Sigmoid colon (tissue), 7 donors: ENCODE results near the gene ADARB1. TPM values are rescaled to one million over a fixed set of nuclear protein-coding genes. Genes with fewer than 3 reads are reported as not detected.

ENCODE experiments used
- DNase-seq: peaks from one replicate; pipeline ENCODE4 v3.0.0-alpha.2; 2019
- H3K27ac ChIP-seq, 4 donors: fragments of 200-600 bp; sonication (generic); one replicate each; pipeline ENCODE4 v1.5.1; 2016 to 2019; ENCODE audit warnings: mild to moderate bottlenecking in 1 of 4
- H3K27me3 ChIP-seq, 3 donors: fragments of 200-600 bp; sonication (generic); one replicate each; pipeline ENCODE4 v1.5.1; 2019; ENCODE audit warnings: mild to moderate bottlenecking in 1 of 3
- H3K36me3 ChIP-seq, 4 donors: fragments of 200-600 bp; sonication (generic); one replicate each; pipeline ENCODE4 v1.5.1; 2016 to 2019
- H3K4me1 ChIP-seq, 4 donors: fragments of 200-600 bp; sonication (generic); one replicate each; pipeline ENCODE4 v1.5.1; 2017 to 2019
- H3K4me3 ChIP-seq, 4 donors: fragments of 200-600 bp; sonication (generic); one replicate each; pipeline ENCODE4 v1.5.1; 2017 to 2019; ENCODE audit warnings: mild to moderate bottlenecking in 2 of 4, moderate library complexity in 1 of 4
- H3K9me3 ChIP-seq, 4 donors: fragments of 200-600 bp in 3 of 4; sonication (generic) in 3 of 4; one replicate each; pipeline versions ENCODE4 v1.5.1 to v1.6.1; 2013 to 2019
- EP300 ChIP-seq, 4 donors: sonication (generic); formaldehyde crosslinking; IDR thresholded peaks; one replicate each; pipeline ENCODE4 v1.6.1; 2017; ENCODE audit warnings: antibody characterized with exemption in 4 of 4
- POLR2A ChIP-seq, 2 donors: fragments of 450-650 bp; IDR thresholded peaks; one replicate each; pipeline ENCODE4 v1.6.1; 2016; ENCODE audit warnings: antibody characterized with exemption in 2 of 2, mild to moderate bottlenecking in 2 of 2, moderate library complexity in 2 of 2
- POLR2AphosphoS5 ChIP-seq, 4 donors: sonication (generic); formaldehyde crosslinking; IDR thresholded peaks; one replicate each; pipeline ENCODE4 v1.6.1; 2017; ENCODE audit warnings: antibody characterized with exemption in 4 of 4
- WGBS, 2 donors: extraction: QIAGEN DNeasy Blood & Tissue Kit; methylation state at CpG; one replicate each; pipeline ENCODE4 v1.1.7; 2013; 5-methylcytosine and 5-hydroxymethylcytosine counted together
- intact Hi-C: fragments of 100-400 bp; cut with DNase I; formaldehyde crosslinking; loops from one replicate; pipeline ENCODE4 v1.15.1; 2023
- polyA plus RNA-seq, 3 donors: library from polyadenylated mRNA; stranded (reverse); fragments of 200-250 nt; gene quantifications; one replicate each; pipeline ENCODE4 v1.2.3, GENCODE V29; 2013
- total RNA-seq, 4 donors: library from RNA; depleted of rRNA; stranded (reverse); fragments of >200 nt; gene quantifications; one replicate each; pipeline ENCODE4 v1.1.0, GENCODE V29; 2016
- TF ChIP-seq, protein P1 (sequence below), 4 experiments: fragments of 450-650 bp in 3 of 4; fragments of 200-600 bp in 1 of 4; IDR thresholded peaks; one replicate each; pipeline ENCODE4 v1.5.1; 2016 to 2019; ENCODE audit warnings: antibody characterized with exemption in 4 of 4, mild to moderate bottlenecking in 3 of 4, moderate library complexity in 2 of 4
- donor health status: healthy with polysubstance abuse.
- donor health status: Bipolar disorder and iron deficiency.
- donor health status: healthy.

The ADARB1 gene
- total and polyA plus RNA-seq, 7 donors, result 0.92 to 102 (median 41.3) TPM

DNA sequence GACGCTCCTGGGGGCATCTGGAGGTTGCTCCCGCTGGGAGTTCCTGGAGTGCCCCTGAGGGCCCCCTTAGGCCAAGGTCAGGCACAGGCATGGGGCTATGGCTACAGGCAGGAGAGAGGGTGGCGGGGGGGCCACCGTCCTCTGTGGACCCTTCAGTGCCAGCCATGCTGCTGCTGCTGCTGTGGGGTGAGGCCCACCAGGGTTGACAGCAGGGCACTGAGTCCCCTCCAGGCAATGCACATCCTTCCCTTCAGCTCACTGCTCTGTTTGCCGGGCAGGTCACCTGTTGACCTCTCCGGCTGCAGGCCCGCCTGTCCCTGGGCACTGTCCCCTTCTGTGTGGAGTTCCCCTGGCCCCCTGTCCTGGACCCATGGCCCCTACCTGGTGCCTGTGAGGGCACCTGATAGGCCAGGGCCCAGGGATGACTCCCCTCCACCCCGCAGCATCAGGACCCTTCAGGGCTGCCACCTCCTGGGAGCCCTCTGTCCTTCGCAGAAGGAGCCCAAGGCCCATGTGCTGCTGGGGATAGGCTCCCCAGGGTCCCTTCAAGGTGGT, 34.1 kb upstream of the ADARB1 start:
- peak overlapping the region in 3 of 4 donors; percentile 50 to 74 (median 62) for H3K27ac ChIP-seq
- peak; percentile 63 for DNase-seq
- intact Hi-C loops, result no loop called here
- no peaks in the 10 kb centered on the region for H3K27me3 ChIP-seq
- H3K4me1 ChIP-seq, result peaks cover 0 to 16% (median 12%) of the 10 kb centered on the region in 4 donors
- peaks cover 0 to 11% (median 3%) of the 10 kb centered on the region in 4 donors for H3K9me3 ChIP-seq
- no peak overlapping the region for H3K4me3 ChIP-seq
- no peaks in the 10 kb centered on the region for H3K36me3 ChIP-seq
- TF ChIP-seq EP300 (IDR thresholded peaks at IDR 0.05) (no peak), POLR2A (IDR thresholded peaks at IDR 0.05) (no peak), POLR2AphosphoS5 (IDR thresholded peaks at IDR 0.05) (no peak)
- TF ChIP-seq, protein P1, sequence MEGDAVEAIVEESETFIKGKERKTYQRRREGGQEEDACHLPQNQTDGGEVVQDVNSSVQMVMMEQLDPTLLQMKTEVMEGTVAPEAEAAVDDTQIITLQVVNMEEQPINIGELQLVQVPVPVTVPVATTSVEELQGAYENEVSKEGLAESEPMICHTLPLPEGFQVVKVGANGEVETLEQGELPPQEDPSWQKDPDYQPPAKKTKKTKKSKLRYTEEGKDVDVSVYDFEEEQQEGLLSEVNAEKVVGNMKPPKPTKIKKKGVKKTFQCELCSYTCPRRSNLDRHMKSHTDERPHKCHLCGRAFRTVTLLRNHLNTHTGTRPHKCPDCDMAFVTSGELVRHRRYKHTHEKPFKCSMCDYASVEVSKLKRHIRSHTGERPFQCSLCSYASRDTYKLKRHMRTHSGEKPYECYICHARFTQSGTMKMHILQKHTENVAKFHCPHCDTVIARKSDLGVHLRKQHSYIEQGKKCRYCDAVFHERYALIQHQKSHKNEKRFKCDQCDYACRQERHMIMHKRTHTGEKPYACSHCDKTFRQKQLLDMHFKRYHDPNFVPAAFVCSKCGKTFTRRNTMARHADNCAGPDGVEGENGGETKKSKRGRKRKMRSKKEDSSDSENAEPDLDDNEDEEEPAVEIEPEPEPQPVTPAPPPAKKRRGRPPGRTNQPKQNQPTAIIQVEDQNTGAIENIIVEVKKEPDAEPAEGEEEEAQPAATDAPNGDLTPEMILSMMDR (IDR thresholded peaks at IDR 0.05), result no peak
- 75 to 87% methylated on average over 9 of the region's 9 CpGs for WGBS, 2 donors

DNA sequence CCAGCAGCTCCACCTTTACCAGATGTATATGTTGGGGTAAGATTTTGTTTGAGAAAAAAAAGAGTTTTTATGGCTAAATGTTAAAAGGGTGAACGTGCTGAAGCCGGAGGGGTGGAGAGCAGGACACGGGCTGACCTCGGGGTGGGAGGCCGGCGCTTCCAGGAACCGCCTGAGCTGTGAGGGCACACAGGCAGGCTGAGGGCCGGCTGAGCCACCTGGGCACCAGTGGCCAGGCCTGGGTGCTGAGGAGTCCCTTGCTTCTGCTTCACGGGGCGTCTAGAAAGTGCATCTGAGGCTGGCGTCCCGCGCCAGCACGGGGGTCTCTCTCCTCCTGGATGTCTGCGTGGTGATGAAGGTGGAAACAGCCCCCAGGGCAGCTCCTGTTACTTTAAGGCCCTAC, 33.6 kb upstream of the ADARB1 start:
- intact Hi-C loops, result no loop called here
- H3K36me3 ChIP-seq, result no peaks in the 10 kb centered on the region
- TF ChIP-seq POLR2A (IDR thresholded peaks at IDR 0.05) (no peak), EP300 (IDR thresholded peaks at IDR 0.05) (no peak), POLR2AphosphoS5 (IDR thresholded peaks at IDR 0.05) (no peak)
- TF ChIP-seq, protein P1 (IDR thresholded peaks at IDR 0.05), result no peak
- peaks cover 0 to 16% (median 12%) of the 10 kb centered on the region in 4 donors for H3K4me1 ChIP-seq
- 84 to 86% methylated on average over 15 of the region's 15 CpGs for WGBS, 2 donors
- H3K4me3 ChIP-seq, result no peak overlapping the region
- peak overlapping the region; percentile 50 to 74 (median 58) for H3K27ac ChIP-seq
- H3K9me3 ChIP-seq, result peaks cover 0 to 11% (median 3%) of the 10 kb centered on the region in 4 donors
- DNase-seq, result peak; percentile 62
- H3K27me3 ChIP-seq, result no peaks in the 10 kb centered on the region

DNA sequence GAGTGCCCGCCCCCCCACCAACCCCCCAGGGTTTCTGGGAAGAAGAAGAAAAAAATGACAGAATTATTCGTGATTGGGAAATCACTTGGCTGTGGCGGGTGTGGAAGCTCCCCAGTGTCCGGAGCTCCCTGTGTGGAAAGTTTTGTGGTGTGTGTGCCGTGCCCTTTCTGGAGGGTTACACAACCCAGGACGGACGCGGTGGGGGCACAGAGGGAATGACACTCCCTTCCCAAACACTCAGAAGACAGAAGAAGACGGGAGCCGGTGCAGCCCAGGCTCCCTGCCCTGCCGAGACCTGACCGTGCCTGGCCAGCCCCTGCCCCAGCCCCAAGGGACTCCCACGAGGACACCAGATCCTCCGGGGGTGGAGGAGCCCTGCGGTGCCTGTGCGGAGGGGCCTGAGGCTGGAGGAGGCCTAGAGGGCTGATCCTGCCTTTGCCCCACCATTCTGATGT, 33.0 kb upstream of the ADARB1 start:
- WGBS, 2 donors, result 31 to 52% methylated on average over 16 of the region's 16 CpGs
- H3K4me3 ChIP-seq, result no peak overlapping the region
- intact Hi-C loops, result no loop called here
- peaks cover 0 to 16% (median 12%) of the 10 kb centered on the region in 4 donors for H3K4me1 ChIP-seq
- TF ChIP-seq POLR2A (IDR thresholded peaks at IDR 0.05) (no peak), EP300 (IDR thresholded peaks at IDR 0.05) (peak in 1 of 4 donors; percentile 8), POLR2AphosphoS5 (IDR thresholded peaks at IDR 0.05) (peak; percentile 14 to 70 (median 44))
- TF ChIP-seq, protein P1 (IDR thresholded peaks at IDR 0.05), result no peak
- H3K27ac ChIP-seq, result peak overlapping the region; percentile 48 to 74 (median 58)
- H3K36me3 ChIP-seq, result no peaks in the 10 kb centered on the region
- peaks cover 0 to 8% (median 3%) of the 10 kb centered on the region in 4 donors for H3K9me3 ChIP-seq
- no peaks in the 10 kb centered on the region for H3K27me3 ChIP-seq
- DNase-seq, result peak; percentile 94

DNA sequence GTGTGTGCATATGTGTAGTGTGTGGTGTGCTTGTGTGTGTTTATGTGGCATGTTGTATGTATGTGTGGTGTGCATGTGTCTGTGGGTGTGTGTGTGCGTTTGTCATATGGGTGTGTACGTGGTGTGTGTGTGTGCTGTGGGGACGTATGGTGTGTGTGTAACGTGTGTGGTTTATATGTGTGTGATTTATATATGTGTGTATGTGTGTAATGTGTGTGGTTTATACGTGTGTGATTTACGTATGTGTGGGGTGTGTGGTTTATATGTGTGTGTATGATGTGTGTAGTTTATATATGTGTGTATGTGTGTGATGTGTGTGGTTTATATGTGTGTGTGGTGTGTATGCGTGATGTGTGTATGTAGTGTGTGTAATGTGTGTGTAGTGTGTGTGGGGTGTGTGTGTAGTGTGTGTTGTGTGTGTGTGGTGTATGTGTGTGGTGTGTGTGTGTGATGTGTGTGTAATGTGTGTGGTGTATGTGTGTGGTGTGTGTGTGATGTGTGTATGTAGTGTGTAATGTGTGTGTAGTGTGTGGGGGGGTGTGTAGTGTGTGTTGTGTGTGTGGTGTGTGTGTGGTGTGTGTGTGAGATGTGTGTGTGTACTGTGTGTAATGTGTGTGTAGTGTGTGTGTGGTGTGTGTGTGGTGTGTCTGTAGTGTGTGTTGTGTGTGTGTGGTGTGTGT, 32.3 kb upstream of the ADARB1 start:
- no peak overlapping the region for H3K4me3 ChIP-seq
- intact Hi-C loops, result no loop called here
- H3K27me3 ChIP-seq, result no peaks in the 10 kb centered on the region

More for the DNA sequence above, 32.3 kb upstream of the ADARB1 start:
- TF ChIP-seq POLR2A (IDR thresholded peaks at IDR 0.05) (no peak), EP300 (IDR thresholded peaks at IDR 0.05) (no peak), POLR2AphosphoS5 (IDR thresholded peaks at IDR 0.05) (no peak)
- TF ChIP-seq, protein P1 (IDR thresholded peaks at IDR 0.05), result no peak
- peak; percentile 28 for DNase-seq
- peaks cover 0 to 2% (median under 1%) of the 10 kb centered on the region in 4 donors for H3K9me3 ChIP-seq
- H3K4me1 ChIP-seq, result peaks cover 0 to 16% (median 12%) of the 10 kb centered on the region in 4 donors
- 75 to 85% methylated on average over 7 of the region's 7 CpGs for WGBS, 2 donors
- H3K27ac ChIP-seq, result peak overlapping the region in 3 of 4 donors; percentile 48 to 74 (median 53)
- no peaks in the 10 kb centered on the region for H3K36me3 ChIP-seq
